GM23338 (cell line): ENCODE data around the gene ROBO1. TPM values are rescaled to one million over a fixed set of nuclear protein-coding genes. Genes with fewer than 3 reads are reported as not detected.
A peak's percentile ranks its signal among the peaks of the same experiment; 100 is the strongest.

Source experiments
- ATAC-seq: fragments of 200-7000 bp; cut with Tn5 transposase; 3 replicates; pipeline ENCODE4 v1.9.1; 2020
- DNase-seq: peaks from one replicate; pipeline ENCODE4 v3.0.0-alpha.2; 2015; ENCODE audit warnings: low spot score
- H2AFZ ChIP-seq: fragments of 200-600 bp; sonication (generic); 2 replicates; pipeline ENCODE4 v1.8.0; 2016; ENCODE audit warnings: antibody characterized with exemption, mild to moderate bottlenecking, moderate library complexity
- H3F3A ChIP-seq: fragments of 200-600 bp; sonication (generic); replicated peaks from 2 replicates; pipeline ENCODE4 v1.8.0; 2017; ENCODE audit warnings: antibody characterized with exemption, mixed run types, low read depth
- H3K27ac ChIP-seq: fragments of 200-600 bp; sonication (generic); 2 replicates; pipeline ENCODE4 v1.6.1; 2016; ENCODE audit warnings: low read depth
- H3K27me3 ChIP-seq: fragments of 200-600 bp; sonication (generic); 2 replicates; pipeline ENCODE4 v1.8.0; 2016; ENCODE audit warnings: mild to moderate bottlenecking, mixed run types, moderate library complexity; ENCODE audit not compliant: insufficient read depth
- H3K36me3 ChIP-seq: fragments of 200-600 bp; sonication (generic); 2 replicates; pipeline ENCODE4 v1.8.0; 2016; ENCODE audit warnings: mild to moderate bottlenecking; ENCODE audit not compliant: insufficient read depth
- H3K4me1 ChIP-seq: fragments of 200-600 bp; sonication (generic); 2 replicates; pipeline ENCODE4 v1.8.0; 2016; ENCODE audit warnings: mild to moderate bottlenecking, moderate library complexity; ENCODE audit not compliant: insufficient read depth
- H3K4me2 ChIP-seq: fragments of 200-600 bp; sonication (generic); 2 replicates; pipeline ENCODE4 v1.7.1; 2017; ENCODE audit warnings: mixed run types
- H3K4me3 ChIP-seq: fragments of 200-600 bp; sonication (generic); 2 replicates; pipeline ENCODE4 v1.6.1; 2016; ENCODE audit warnings: mixed run types
- H3K79me2 ChIP-seq: fragments of 200-600 bp; sonication (generic); replicated peaks from 2 replicates; pipeline ENCODE4 v1.8.0; 2017; ENCODE audit warnings: mild to moderate bottlenecking; ENCODE audit not compliant: insufficient read depth
- H3K9me2 ChIP-seq: fragments of 200-600 bp; sonication (generic); 2 replicates; pipeline ENCODE4 v1.8.0; 2017; ENCODE audit not compliant: insufficient read depth
- H4K20me1 ChIP-seq: fragments of 200-600 bp; sonication (generic); replicated peaks from 2 replicates; pipeline ENCODE4 v1.8.0; 2017; ENCODE audit warnings: mild to moderate bottlenecking; ENCODE audit not compliant: insufficient read depth
- H3K27ac Mint-ChIP-seq: 2 replicates; pipeline ENCODE4 v1.8.0; 2020; ENCODE audit warnings: inconsistent platforms, mild to moderate bottlenecking, moderate library complexity, mixed read lengths
- H3K27me3 Mint-ChIP-seq: 3 replicates; pipeline ENCODE4 v1.8.0; 2022; ENCODE audit warnings: low read depth, mild to moderate bottlenecking, moderate library complexity, mixed read lengths, inconsistent platforms; ENCODE audit not compliant: insufficient read depth, poor library complexity
- H3K36me3 Mint-ChIP-seq: 3 replicates; pipeline ENCODE4 v1.8.0; 2021; ENCODE audit warnings: low read depth, mild to moderate bottlenecking, inconsistent platforms, moderate library complexity, mixed read lengths
- H3K4me1 Mint-ChIP-seq: 3 replicates; pipeline ENCODE4 v1.8.0; 2020; ENCODE audit warnings: mild to moderate bottlenecking, inconsistent platforms, mixed read lengths
- H3K4me3 Mint-ChIP-seq: 3 replicates; pipeline ENCODE4 v1.8.0; 2021; ENCODE audit warnings: moderate library complexity, mild to moderate bottlenecking, inconsistent platforms, mixed read lengths
- H3K9me3 Mint-ChIP-seq: 3 replicates; pipeline ENCODE4 v1.8.0; 2020; ENCODE audit warnings: moderate library complexity, mild to moderate bottlenecking, inconsistent platforms, mixed read lengths
- EZH2 ChIP-seq: fragments of 200-600 bp; sonication (generic); IDR thresholded peaks from one replicate; pipeline ENCODE4 v1.8.0; 2017; ENCODE audit warnings: antibody characterized with exemption, mild to moderate bottlenecking, low read depth; ENCODE audit not compliant: unreplicated experiment
- JUNB ChIP-seq: IDR thresholded peaks from one replicate; pipeline ENCODE4 v1.6.1; 2016; ENCODE audit warnings: antibody characterized with exemption; ENCODE audit not compliant: unreplicated experiment
- NANOG ChIP-seq: IDR thresholded peaks from 2 replicates; pipeline ENCODE4 v1.6.1; 2016; ENCODE audit warnings: antibody characterized with exemption, borderline replicate concordance
- POLR2AphosphoS5 ChIP-seq: IDR thresholded peaks from 2 replicates; pipeline ENCODE4 v1.6.1; 2016; ENCODE audit warnings: antibody characterized with exemption, low read depth
- STAT1 ChIP-seq: IDR thresholded peaks from one replicate; pipeline ENCODE4 v1.6.1; 2016; ENCODE audit warnings: antibody characterized with exemption; ENCODE audit not compliant: unreplicated experiment
- ZNF114 ChIP-seq: fragments of 250-450 bp; sonication (Bioruptor Pico); IDR thresholded peaks from 2 replicates; pipeline ENCODE4 v1.5.0; 2020; ENCODE audit warnings: mild to moderate bottlenecking, moderate library complexity
- polyA plus RNA-seq: library from polyadenylated mRNA; unstranded; fragments of >200 nt; fragmentation: Nextera tagmentation; extraction: Ambion mirVana; gene quantifications from 2 replicates; pipeline ENCODE4 v1.2.1, GENCODE V29; 2016
- total RNA-seq: library from RNA; depleted of rRNA; stranded (reverse); fragments of >200 nt; shearing (Covaris generic); gene quantifications from 2 replicates; pipeline ENCODE4 v1.2.3, GENCODE V29; 2014
- TF ChIP-seq, protein P1 (sequence below): fragments of 250-450 bp; sonication (Bioruptor Pico); IDR thresholded peaks from 2 replicates; pipeline ENCODE4 v1.5.0; 2020; ENCODE audit warnings: mild to moderate bottlenecking, moderate library complexity
- TF ChIP-seq, protein P2 (sequence below): IDR thresholded peaks from one replicate; pipeline ENCODE4 v1.6.1; 2018; ENCODE audit warnings: antibody characterized with exemption; ENCODE audit not compliant: unreplicated experiment

Gene ROBO1
- total and polyA plus RNA-seq, 2 experiments from 2014 or later, result 19.2 to 78.3 TPM

DNA sequence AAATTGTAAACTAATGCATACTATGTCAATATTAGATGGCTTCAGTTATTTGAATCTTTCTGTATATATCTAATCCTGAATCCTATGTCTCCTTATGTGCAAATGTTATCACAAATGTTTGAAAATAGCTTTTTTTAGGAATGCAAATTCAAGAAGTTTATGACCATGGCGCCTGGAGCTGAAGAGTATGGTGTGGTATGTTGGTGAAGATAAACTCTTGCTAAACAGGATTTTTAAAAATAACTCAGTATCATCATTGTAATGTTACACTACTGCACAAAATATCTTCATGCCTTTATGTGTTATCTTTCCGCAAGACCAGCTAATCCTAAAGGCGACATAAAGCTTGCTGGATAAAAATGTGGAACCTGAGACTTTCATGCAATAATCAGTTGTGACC, 382.6 kb downstream of the ROBO1 start:
- H3K36me3 Mint-ChIP-seq, result no peaks in the 10 kb centered on the region
- TF ChIP-seq POLR2AphosphoS5, result no peak
- TF ChIP-seq ZNF114 (CRISPR knock-in tag), result no peak
- TF ChIP-seq, protein P1, sequence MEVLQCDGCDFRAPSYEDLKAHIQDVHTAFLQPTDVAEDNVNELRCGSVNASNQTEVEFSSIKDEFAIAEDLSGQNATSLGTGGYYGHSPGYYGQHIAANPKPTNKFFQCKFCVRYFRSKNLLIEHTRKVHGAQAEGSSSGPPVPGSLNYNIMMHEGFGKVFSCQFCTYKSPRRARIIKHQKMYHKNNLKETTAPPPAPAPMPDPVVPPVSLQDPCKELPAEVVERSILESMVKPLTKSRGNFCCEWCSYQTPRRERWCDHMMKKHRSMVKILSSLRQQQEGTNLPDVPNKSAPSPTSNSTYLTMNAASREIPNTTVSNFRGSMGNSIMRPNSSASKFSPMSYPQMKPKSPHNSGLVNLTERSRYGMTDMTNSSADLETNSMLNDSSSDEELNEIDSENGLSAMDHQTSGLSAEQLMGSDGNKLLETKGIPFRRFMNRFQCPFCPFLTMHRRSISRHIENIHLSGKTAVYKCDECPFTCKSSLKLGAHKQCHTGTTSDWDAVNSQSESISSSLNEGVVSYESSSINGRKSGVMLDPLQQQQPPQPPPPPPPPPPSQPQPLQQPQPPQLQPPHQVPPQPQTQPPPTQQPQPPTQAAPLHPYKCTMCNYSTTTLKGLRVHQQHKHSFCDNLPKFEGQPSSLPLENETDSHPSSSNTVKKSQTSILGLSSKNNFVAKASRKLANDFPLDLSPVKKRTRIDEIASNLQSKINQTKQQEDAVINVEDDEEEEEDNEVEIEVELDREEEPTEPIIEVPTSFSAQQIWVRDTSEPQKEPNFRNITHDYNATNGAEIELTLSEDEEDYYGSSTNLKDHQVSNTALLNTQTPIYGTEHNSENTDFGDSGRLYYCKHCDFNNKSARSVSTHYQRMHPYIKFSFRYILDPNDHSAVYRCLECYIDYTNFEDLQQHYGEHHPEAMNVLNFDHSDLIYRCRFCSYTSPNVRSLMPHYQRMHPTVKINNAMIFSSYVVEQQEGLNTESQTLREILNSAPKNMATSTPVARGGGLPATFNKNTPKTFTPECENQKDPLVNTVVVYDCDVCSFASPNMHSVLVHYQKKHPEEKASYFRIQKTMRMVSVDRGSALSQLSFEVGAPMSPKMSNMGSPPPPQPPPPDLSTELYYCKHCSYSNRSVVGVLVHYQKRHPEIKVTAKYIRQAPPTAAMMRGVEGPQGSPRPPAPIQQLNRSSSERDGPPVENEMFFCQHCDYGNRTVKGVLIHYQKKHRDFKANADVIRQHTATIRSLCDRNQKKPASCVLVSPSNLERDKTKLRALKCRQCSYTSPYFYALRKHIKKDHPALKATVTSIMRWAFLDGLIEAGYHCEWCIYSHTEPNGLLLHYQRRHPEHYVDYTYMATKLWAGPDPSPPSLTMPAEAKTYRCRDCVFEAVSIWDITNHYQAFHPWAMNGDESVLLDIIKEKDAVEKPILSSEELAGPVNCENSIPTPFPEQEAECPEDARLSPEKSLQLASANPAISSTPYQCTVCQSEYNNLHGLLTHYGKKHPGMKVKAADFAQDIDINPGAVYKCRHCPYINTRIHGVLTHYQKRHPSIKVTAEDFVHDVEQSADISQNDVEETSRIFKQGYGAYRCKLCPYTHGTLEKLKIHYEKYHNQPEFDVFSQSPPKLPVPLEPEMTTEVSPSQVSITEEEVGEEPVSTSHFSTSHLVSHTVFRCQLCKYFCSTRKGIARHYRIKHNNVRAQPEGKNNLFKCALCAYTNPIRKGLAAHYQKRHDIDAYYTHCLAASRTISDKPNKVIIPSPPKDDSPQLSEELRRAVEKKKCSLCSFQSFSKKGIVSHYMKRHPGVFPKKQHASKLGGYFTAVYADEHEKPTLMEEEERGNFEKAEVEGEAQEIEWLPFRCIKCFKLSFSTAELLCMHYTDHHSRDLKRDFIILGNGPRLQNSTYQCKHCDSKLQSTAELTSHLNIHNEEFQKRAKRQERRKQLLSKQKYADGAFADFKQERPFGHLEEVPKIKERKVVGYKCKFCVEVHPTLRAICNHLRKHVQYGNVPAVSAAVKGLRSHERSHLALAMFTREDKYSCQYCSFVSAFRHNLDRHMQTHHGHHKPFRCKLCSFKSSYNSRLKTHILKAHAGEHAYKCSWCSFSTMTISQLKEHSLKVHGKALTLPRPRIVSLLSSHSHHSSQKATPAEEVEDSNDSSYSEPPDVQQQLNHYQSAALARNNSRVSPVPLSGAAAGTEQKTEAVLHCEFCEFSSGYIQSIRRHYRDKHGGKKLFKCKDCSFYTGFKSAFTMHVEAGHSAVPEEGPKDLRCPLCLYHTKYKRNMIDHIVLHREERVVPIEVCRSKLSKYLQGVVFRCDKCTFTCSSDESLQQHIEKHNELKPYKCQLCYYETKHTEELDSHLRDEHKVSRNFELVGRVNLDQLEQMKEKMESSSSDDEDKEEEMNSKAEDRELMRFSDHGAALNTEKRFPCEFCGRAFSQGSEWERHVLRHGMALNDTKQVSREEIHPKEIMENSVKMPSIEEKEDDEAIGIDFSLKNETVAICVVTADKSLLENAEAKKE, result no peak
- TF ChIP-seq, protein P2, sequence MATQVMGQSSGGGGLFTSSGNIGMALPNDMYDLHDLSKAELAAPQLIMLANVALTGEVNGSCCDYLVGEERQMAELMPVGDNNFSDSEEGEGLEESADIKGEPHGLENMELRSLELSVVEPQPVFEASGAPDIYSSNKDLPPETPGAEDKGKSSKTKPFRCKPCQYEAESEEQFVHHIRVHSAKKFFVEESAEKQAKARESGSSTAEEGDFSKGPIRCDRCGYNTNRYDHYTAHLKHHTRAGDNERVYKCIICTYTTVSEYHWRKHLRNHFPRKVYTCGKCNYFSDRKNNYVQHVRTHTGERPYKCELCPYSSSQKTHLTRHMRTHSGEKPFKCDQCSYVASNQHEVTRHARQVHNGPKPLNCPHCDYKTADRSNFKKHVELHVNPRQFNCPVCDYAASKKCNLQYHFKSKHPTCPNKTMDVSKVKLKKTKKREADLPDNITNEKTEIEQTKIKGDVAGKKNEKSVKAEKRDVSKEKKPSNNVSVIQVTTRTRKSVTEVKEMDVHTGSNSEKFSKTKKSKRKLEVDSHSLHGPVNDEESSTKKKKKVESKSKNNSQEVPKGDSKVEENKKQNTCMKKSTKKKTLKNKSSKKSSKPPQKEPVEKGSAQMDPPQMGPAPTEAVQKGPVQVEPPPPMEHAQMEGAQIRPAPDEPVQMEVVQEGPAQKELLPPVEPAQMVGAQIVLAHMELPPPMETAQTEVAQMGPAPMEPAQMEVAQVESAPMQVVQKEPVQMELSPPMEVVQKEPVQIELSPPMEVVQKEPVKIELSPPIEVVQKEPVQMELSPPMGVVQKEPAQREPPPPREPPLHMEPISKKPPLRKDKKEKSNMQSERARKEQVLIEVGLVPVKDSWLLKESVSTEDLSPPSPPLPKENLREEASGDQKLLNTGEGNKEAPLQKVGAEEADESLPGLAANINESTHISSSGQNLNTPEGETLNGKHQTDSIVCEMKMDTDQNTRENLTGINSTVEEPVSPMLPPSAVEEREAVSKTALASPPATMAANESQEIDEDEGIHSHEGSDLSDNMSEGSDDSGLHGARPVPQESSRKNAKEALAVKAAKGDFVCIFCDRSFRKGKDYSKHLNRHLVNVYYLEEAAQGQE, result no peak
- TF ChIP-seq EZH2, result no peak
- TF ChIP-seq NANOG, result no peak
- no peak for TF ChIP-seq STAT1
- no peak for TF ChIP-seq JUNB
- H3K4me1 ChIP-seq, result peaks cover 9% of the 10 kb centered on the region
- H3K36me3 ChIP-seq, result no peaks in the 10 kb centered on the region
- DNase-seq (no peak), ATAC-seq (no peak)
- H3K9me2 ChIP-seq, result no peaks in the 10 kb centered on the region
- no peak overlapping the region for H3K27ac ChIP-seq
- no peak overlapping the region for H3K4me2 ChIP-seq
- no peaks in the 10 kb centered on the region for H3K27me3 ChIP-seq
- no peaks in the 10 kb centered on the region for H4K20me1 ChIP-seq
- no peak overlapping the region for H2AFZ ChIP-seq
- H3K4me3 ChIP-seq, result no peak overlapping the region
- H3K79me2 ChIP-seq, result no peaks in the 10 kb centered on the region
- H3K4me3 Mint-ChIP-seq, result no peak overlapping the region
- H3K27me3 Mint-ChIP-seq, result peaks cover under 1% of the 10 kb centered on the region
- peaks cover 32% of the 10 kb centered on the region for H3K4me1 Mint-ChIP-seq
- peak overlapping the region; percentile 60 for H3K27ac Mint-ChIP-seq
- no peaks in the 10 kb centered on the region for H3K9me3 Mint-ChIP-seq
- H3F3A ChIP-seq, result no peaks in the 10 kb centered on the region
